IPS-NIHi7 (cell line): Measurements from ENCODE around the gene CEP290.
"Not testable (repeated sequence)": the region's sequence is repeated elsewhere in the genome, so short reads cannot be mapped to it uniquely, and the experiment has no call there.

Experiments
- DNase-seq: peaks from one replicate; pipeline ENCODE4 v3.0.0; 2012; ENCODE audit warnings: mixed read lengths; ENCODE audit errors: extremely low spot score

CEP290 gene

GRCh38 chr12:88144546-88145468, 2.9 kb upstream of the CEP290 start:
- no peak for DNase-seq

- DNase-seq, result no peak
These were observed 2.1 kb upstream of the CEP290 start for GRCh38 chr12:88144037-88144436.

- DNase-seq, result peak; percentile 9
These were observed 713 bp upstream of the CEP290 start for GRCh38 chr12:88142610-88142991.

- no peak for DNase-seq
These were observed 489 bp downstream of the CEP290 start for GRCh38 chr12:88141425-88141773.

- DNase-seq, result not testable (repeated sequence)
These were observed 2.2 kb downstream of the CEP290 start for GRCh38 chr12:88139711-88140110.

- DNase-seq, result not testable (repeated sequence)
These were observed 8.7 kb downstream of the CEP290 start for GRCh38 chr12:88133181-88133580.

- no peak for DNase-seq
These were observed 9.5 kb downstream of the CEP290 start for GRCh38 chr12:88132392-88132791.

GRCh38 chr12:88127855-88128254, 14.0 kb downstream of the CEP290 start:
- DNase-seq, result no peak

- DNase-seq, result no peak
These were observed 14.8 kb downstream of the CEP290 start for GRCh38 chr12:88127099-88127498.

GRCh38 chr12:88122666-88123065, 19.2 kb downstream of the CEP290 start:
- no peak for DNase-seq

GRCh38 chr12:88113871-88114270, 28.0 kb downstream of the CEP290 start:
- no peak for DNase-seq

- DNase-seq, result peak; percentile 9
These were observed 30.7 kb downstream of the CEP290 start for GRCh38 chr12:88111074-88111652.

GRCh38 chr12:88108021-88108420, 33.9 kb downstream of the CEP290 start:
- DNase-seq, result no peak

GRCh38 chr12:88093573-88093972, 48.3 kb downstream of the CEP290 start:
- DNase-seq, result no peak

- no peak for DNase-seq
These were observed 49.1 kb downstream of the CEP290 start for GRCh38 chr12:88092771-88093170.

- no peak for DNase-seq
These were observed 57.7 kb downstream of the CEP290 start for GRCh38 chr12:88084210-88084609.

GRCh38 chr12:88083634-88084033, 58.3 kb downstream of the CEP290 start:
- no peak for DNase-seq

GRCh38 chr12:88081247-88081646, 60.6 kb downstream of the CEP290 start:
- no peak for DNase-seq

GRCh38 chr12:88067301-88067700, 74.6 kb downstream of the CEP290 start:
- DNase-seq, result no peak

GRCh38 chr12:88063375-88063774, 78.5 kb downstream of the CEP290 start:
- DNase-seq, result no peak

GRCh38 chr12:88062474-88062873, 79.4 kb downstream of the CEP290 start:
- DNase-seq, result no peak

GRCh38 chr12:88058719-88059077, 83.2 kb downstream of the CEP290 start:
- no peak for DNase-seq

- DNase-seq, result no peak
These were observed 83.7 kb downstream of the CEP290 start for GRCh38 chr12:88057994-88058718.
